HG03460 (cell line): ENCODE results near the gene ENTPD8.
"Not testable (repeated sequence)": the region's sequence is repeated elsewhere in the genome, so short reads cannot be mapped to it uniquely, and the experiment has no call there.

Experiments used
- ATAC-seq: cut with Tn5 transposase; IDR thresholded peaks from one replicate; pipeline ENCODE4 v1.9.1; 2021; ENCODE audit not compliant: unreplicated experiment

The ENTPD8 gene

GRCh38 chr9:137396634-137397367 is 44.4 kb downstream of the ENTPD8 start:
- no peak for ATAC-seq

- ATAC-seq, result no peak
Observed at GRCh38 chr9:137396227-137396626, 44.9 kb downstream of the ENTPD8 start.

- no peak for ATAC-seq
Observed at GRCh38 chr9:137395666-137396010, 45.5 kb downstream of the ENTPD8 start.

GRCh38 chr9:137394866-137395665 is 46.1 kb downstream of the ENTPD8 start:
- ATAC-seq, result no peak

DNA sequence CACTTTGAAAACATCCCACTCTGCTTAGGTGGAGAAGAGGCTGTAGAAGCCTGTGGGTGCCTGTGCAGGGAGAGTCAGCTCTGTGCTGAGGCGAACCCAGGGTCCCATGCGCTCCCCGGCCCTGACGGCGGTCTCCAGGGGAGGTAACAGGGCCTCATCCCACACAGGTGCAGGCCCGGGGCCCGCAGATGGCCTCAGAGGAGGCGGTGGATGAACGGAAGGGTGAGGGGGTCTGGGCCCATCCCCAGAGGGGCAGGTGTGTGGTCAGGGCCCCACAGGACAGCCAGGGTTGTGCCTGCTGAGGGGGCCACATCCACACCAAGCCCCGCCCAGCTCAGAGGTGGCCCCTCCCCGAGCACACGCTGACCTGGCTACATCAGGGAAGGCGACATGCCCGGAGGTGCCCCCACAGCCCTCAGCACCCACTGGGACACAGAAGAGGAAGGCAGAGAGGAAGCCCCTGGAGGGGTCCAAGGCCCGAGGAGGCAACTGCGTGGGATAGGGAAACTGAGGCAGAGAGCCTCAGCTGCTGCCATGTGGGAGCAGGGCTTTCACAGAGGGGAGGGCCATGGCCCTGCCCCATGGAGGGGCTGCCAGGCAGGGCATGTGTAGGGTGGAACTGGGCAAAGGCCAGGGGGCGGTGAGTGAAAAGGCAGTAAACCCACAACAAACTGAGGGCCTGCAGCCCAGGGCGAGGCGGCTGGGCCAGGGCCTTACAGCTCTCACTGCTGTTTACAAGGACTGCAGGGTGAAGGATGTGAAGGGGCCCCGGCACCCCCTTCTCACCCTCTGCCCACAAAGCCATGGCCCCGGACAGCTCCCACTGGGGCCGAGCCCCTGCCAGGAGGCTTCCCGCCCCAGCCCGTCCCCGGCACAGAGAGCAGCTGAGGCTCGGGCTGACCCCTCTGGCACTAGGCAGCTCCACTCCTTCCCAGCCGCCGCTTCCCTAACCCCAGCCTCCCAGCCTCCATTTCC is 47.7 kb downstream of the ENTPD8 start:
- ATAC-seq, result no peak

DNA sequence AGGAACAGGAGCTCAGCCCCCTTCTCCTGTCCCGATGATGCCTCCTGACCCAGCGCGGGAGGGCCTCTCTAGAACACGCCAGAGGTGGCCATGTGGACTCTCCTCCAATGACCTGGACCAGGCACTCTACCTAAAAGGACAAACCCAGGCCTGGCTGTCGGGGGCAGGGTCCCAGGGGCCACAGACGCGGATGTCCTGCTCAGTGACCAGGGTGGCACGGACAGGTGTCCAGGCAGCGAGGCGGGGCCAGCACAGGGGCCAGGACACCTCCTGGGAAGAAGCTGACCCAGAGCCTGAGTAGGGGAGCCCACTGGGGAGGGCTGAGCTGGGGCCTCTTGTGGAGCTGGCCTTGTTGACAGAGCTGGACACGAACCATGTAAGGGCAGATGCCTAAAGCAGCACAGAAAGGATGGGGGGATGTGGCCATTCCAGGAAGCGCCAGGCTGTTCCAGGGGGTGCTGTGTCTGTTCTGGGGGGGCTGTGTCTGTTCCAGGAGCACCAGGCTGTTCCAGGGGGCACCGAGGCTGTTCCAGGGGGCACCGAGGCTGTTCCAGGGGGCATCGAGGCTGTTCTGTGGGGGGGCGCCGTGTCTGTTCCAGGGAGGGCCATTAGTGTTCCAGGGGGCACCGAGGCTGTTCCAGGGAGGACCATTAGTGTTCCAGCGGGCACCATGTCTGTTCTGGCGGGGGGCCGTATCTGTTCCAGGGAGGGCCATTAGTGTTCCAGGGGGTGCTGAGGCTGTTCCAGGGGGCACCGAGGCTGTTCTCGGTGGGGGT is 48.7 kb downstream of the ENTPD8 start:
- no peak for ATAC-seq

DNA sequence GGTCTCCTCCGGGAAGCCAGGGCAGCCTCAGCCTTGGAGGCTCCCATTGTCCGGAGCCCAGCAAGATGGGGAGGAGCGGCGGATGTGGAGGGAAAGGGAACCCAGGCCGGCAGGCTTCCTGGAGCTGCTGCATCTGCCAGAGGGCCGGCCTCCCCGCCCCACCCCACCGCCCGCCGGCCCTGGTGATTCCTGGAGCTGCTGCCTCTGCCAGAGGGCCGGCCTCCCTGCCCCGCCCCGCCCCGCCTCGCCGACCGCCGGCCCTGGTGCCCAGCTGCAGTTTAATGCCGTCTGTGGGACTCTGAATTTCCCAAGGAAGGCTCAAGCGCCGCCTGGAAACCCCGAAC is 49.8 kb downstream of the ENTPD8 start:
- ATAC-seq, result no peak

- ATAC-seq, result no peak
Observed at GRCh38 chr9:137390553-137391410, 50.4 kb downstream of the ENTPD8 start.

DNA sequence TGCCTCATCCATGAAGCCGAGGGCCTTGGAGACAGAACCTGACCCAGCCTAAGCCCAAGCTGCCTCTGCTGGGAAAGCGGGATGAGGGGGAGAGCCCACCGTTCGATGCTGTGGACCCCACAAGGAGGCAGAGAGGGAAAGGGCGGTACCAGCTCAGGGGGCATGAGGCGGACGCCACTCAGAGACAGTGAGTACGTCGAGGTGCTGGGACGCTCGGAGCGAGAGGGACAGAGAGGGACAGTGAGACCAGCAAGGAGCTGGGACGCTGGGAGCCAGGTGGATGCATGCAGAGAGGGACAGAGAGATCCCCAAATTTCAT is 51.8 kb downstream of the ENTPD8 start:
- no peak for ATAC-seq

DNA sequence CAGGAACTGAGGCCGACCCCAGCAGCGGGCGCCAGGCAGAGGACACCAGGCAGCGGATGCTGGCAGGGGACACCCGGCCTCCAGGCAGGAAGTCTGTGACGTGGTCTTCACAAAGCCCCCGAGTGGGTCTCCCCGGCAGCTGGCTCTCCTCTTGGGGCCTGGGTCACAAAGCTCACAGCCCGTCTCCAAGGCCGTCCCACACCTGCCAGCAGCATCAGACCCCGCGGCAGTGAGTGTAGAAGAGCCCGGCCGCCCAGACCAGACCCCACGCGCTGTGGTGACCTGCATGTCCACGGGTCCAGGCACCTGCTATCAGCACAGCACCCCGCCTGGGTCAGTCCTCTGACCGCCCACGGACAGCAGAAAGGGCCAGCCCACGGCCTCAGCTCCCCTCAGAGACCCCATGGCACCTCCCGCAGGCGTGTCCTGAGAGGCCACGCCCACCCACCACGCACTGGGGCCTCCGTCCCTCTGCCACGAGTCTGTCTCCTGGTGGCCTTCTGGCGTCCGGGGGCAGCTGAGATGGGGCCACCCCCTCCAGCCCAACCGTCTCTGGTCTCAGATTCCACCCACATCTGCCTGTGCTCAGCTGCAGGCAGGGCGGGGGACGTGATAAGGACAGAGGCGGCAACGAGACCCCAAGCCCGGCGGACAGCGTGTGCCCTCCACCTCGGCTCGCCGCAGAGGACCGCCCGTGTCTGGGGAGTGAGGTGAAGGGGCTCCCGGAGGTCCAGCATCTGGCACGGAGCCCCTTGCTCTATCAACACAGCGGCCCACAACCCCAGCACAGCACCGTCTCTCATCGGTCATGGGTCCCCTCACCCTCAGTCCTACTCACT is 52.3 kb downstream of the ENTPD8 start:
- no peak for ATAC-seq

DNA sequence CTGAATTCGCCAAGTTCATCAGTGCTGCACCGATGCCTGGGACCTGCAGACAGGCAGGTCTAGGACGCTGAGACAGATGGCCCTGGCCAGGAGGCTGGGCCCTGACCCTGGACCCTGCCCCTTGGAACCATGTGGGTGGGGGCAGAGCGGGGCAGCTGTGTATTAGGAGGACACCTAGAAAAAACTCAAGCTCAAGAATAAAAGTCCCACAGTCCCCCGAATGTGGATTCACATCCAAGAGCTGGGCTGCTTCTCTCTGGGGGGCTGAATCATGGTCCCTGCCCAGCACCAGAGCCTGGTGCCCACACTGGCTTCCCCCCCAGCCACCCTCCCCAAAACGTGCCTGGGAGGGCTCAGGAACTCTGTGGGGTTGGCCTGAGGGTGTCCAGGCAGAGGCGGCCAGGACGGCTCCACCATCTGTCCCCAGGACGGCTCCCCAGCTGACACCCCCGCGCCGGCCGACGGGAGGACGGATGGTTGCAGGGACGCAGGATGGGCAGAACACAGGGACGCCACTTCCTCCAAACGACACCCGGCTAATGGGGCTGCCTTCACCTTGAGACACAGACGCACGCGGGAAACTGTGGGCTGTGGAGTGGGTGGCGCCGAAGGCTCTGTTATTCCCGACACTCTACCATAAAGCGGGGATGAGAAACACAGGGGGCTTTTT is 53.1 kb downstream of the ENTPD8 start:
- ATAC-seq, result no peak

GRCh38 chr9:137387114-137387890 is 53.9 kb downstream of the ENTPD8 start:
- ATAC-seq, result no peak

GRCh38 chr9:137386507-137387113 is 54.5 kb downstream of the ENTPD8 start:
- not testable (repeated sequence) for ATAC-seq

- ATAC-seq, result no peak
Observed at GRCh38 chr9:137385061-137385655, 56.0 kb downstream of the ENTPD8 start.
